Ovary (tissue), 9 donors: ENCODE measurements around the gene CHRND. TPM values are rescaled to one million over a fixed set of nuclear protein-coding genes. Genes with fewer than 3 reads are reported as not detected.
A peak's percentile ranks its signal among the peaks of the same experiment; 100 is the strongest.

ENCODE experiments used
- DNase-seq, 5 donors: peaks; one replicate each; pipeline ENCODE4 v3.0.0-alpha.2; 2019 to 2020
- H3K27ac ChIP-seq, 2 donors: fragments of 200-600 bp; one replicate each; pipeline versions ENCODE4 v1.5.1 to v1.8.0; 2019 to 2022
- H3K27me3 ChIP-seq: fragments of 200-600 bp; one replicate; pipeline ENCODE4 v1.8.0; 2022
- H3K36me3 ChIP-seq: fragments of 200-600 bp; sonication (generic); one replicate; pipeline ENCODE4 v1.5.1; 2019
- H3K4me1 ChIP-seq: one replicate; pipeline ENCODE4 v1.8.1; 2013; ENCODE audit warnings: mild to moderate bottlenecking, moderate library complexity; ENCODE audit not compliant: insufficient read depth
- H3K4me3 ChIP-seq: fragments of 200-600 bp; sonication (generic); one replicate; pipeline ENCODE4 v1.5.1; 2017
- H3K9me3 ChIP-seq, 2 donors: fragments of 200-600 bp in 1 of 2; sonication (generic) in 1 of 2; one replicate each; pipeline versions ENCODE4 v1.5.1 to v1.8.1; 2013 to 2019; ENCODE audit warnings: mild to moderate bottlenecking in 1 of 2, moderate library complexity in 1 of 2
- EP300 ChIP-seq: sonication (generic); formaldehyde crosslinking; IDR thresholded peaks from one replicate; pipeline ENCODE4 v1.6.1; 2017; ENCODE audit warnings: antibody characterized with exemption
- POLR2A ChIP-seq: fragments of 450-650 bp; IDR thresholded peaks from one replicate; pipeline ENCODE4 v1.6.1; 2017; ENCODE audit warnings: antibody characterized with exemption, mild to moderate bottlenecking, moderate library complexity
- WGBS, 3 donors: extraction: QIAGEN DNeasy Blood & Tissue Kit in 1 of 3; methylation state at CpG; one replicate each; pipeline versions ENCODE4 v1.1.5 to v1.1.7; 2013 to 2017; 5-methylcytosine and 5-hydroxymethylcytosine counted together
- intact Hi-C, 4 donors: fragments of 100-400 bp; cut with DNase I; formaldehyde crosslinking; loops; one replicate each; pipeline versions ENCODE4 v1.11.0 to v1.15.1; 2022 to 2023
- polyA plus RNA-seq, 2 donors: library from polyadenylated mRNA; stranded (reverse); fragments of 200-250 nt in 1 of 2; fragments of 350-450 nt in 1 of 2; fragmentation: Illumina TruSeq in 1 of 2; extraction: RNeasy Lipid Tissue Mini Kit (QIAGEN cat#74804) in 1 of 2; gene quantifications; one replicate each; pipeline ENCODE4 v1.2.3, GENCODE V29; 2013 to 2014
- total RNA-seq, 7 donors: library from RNA; depleted of rRNA in 2 of 7; stranded (reverse); fragments of >200 nt in 2 of 7; fragmentation: NEBNext Ultra II Directional in 3 of 7; extraction: Animal tissue kit (Norgen Biotek cat#: 25700) in 3 of 7; gene quantifications; one replicate each; pipeline versions ENCODE4 v1.1.0 to v1.2.4, GENCODE V29; 2016 to 2023
- TF ChIP-seq, protein P1 (sequence below), 3 donors: fragments of 450-650 bp in 2 of 3; fragments of 200-600 bp in 1 of 3; IDR thresholded peaks; one replicate each; pipeline versions ENCODE4 v1.5.1 to v1.8.0; 2016 to 2022; ENCODE audit warnings: antibody characterized with exemption in 3 of 3, mild to moderate bottlenecking in 1 of 3
- donor health status: DM: no; HTN: no; CAD: no; lungs with moderate emphysema.
- donor health status: DM: no; HTN: no; CAD: no.
- donor health status: Bipolar disorder and iron deficiency.
- donor health status: DM: yes; HTN: yes; CAD: no.
- donor health status: DM: no; HTN: no; CAD: no.
- donor health status: DM: yes; HTN: yes; CAD: no.

Gene CHRND
- total and polyA plus RNA-seq, 9 donors: 0.28 to 0.40 TPM; not detected in 7

DNA sequence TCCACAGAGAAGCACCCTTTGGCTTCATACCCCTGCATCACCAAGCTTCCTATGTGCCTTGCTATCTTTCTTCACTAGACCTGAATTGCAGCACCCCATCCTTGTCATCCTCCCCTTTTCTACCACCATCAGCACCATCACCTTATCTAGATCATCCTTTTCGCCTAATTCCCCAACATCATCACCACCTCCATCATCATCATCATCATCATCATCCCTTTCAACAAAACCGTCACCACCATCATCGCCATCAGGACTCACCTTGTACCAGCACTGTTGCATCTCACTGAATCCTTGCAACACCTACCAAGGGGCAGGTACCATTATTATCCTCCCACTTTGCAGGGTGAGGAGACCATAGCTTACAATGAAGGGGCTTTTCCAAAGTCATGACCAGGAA is 27.5 kb upstream of the CHRND start:
- Histone ChIP-seq H3K27me3 (no peaks in the 10 kb centered on the region), H3K9me3 (no peaks in the 10 kb centered on the region), H3K4me1 (peaks cover 14% of the 10 kb centered on the region), H3K36me3 (no peaks in the 10 kb centered on the region), H3K4me3 (no peak overlapping the region), H3K27ac (no peak overlapping the region)
- 95 to 99% (median 97%) methylated on average over 3 of the region's 3 CpGs for WGBS, 3 donors
- DNase-seq: no peak
- intact Hi-C loops: no loop called here
- no peak for TF ChIP-seq POLR2A
- TF ChIP-seq, protein P1, sequence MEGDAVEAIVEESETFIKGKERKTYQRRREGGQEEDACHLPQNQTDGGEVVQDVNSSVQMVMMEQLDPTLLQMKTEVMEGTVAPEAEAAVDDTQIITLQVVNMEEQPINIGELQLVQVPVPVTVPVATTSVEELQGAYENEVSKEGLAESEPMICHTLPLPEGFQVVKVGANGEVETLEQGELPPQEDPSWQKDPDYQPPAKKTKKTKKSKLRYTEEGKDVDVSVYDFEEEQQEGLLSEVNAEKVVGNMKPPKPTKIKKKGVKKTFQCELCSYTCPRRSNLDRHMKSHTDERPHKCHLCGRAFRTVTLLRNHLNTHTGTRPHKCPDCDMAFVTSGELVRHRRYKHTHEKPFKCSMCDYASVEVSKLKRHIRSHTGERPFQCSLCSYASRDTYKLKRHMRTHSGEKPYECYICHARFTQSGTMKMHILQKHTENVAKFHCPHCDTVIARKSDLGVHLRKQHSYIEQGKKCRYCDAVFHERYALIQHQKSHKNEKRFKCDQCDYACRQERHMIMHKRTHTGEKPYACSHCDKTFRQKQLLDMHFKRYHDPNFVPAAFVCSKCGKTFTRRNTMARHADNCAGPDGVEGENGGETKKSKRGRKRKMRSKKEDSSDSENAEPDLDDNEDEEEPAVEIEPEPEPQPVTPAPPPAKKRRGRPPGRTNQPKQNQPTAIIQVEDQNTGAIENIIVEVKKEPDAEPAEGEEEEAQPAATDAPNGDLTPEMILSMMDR (IDR thresholded peaks at IDR 0.05): no peak
- no peak for TF ChIP-seq EP300

DNA sequence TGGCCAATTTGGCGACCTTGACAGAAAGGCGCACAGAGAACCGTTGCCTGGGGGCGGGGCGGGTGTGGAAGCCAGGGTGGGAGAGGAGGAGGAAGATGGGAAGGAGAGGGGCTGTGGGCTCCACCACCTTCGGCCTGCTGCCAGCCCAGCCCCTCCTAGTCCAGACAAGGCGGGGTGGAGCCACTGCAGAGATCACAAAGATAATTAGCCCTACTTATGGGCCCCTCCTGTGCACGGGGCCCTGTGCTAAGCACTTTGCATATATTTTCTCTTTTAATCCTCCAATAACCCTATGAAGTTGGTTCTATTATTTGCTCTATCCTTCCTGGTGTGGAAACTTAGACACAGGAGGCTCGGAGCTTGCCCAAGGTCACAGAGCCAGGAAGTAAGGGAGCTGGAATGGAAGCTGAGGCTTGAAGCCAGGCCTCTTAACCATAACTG is 24.6 kb upstream of the CHRND start:
- WGBS, 3 donors: 7 to 28% (median 8%) methylated on average over 9 of the region's 9 CpGs
- Histone ChIP-seq H3K27me3 (no peaks in the 10 kb centered on the region), H3K4me1 (peaks cover 16% of the 10 kb centered on the region), H3K4me3 (no peak overlapping the region), H3K9me3 (no peaks in the 10 kb centered on the region), H3K27ac (peak overlapping the region; percentile 85 to 97), H3K36me3 (no peaks in the 10 kb centered on the region)
- DNase-seq: peak; percentile 67 to 87 (median 82)
- no peak for TF ChIP-seq EP300
- intact Hi-C loops: no loop called here

DNA sequence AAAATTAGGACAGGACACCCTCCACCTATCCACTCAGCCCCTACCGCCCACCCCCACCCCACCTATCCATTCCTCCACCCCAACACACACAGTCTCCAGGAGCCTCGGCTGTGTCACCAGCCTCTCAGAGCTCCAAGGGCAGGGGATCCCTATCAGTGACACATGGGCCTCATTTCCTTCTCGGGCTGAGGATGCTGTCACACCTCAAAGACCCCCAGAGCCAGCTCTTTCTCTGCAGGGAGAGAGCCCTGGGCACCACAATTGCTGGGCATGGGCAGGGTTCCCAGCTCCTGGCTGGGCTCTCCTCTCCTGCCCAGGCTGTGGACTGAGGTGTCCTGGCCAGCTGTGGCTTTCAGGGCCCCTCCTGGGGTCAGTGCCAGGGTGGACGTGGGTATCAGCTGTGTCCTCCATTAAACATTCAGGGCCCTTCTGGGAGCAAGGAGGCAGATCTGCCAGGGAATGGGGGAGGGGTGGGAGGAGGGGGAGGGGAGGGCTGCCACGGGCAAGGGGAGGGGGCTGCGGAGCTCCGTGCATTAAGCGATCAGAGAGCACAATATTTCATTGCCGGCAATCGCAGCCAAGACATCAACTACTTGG is 24.1 kb upstream of the CHRND start:
- Histone ChIP-seq H3K4me1 (peaks cover 16% of the 10 kb centered on the region), H3K27me3 (no peaks in the 10 kb centered on the region), H3K4me3 (no peak overlapping the region), H3K27ac (peak overlapping the region; percentile 85 to 97), H3K9me3 (no peaks in the 10 kb centered on the region), H3K36me3 (no peaks in the 10 kb centered on the region)
- WGBS, 3 donors: 8 to 16% (median 14%) methylated on average over 10 of the region's 10 CpGs
- intact Hi-C loops: no loop called here
- TF ChIP-seq, protein P1 (IDR thresholded peaks at IDR 0.05): no peak
- TF ChIP-seq EP300 (no peak), POLR2A (no peak)
- peak in 4 of 5 donors; percentile 42 to 74 (median 70) for DNase-seq

DNA sequence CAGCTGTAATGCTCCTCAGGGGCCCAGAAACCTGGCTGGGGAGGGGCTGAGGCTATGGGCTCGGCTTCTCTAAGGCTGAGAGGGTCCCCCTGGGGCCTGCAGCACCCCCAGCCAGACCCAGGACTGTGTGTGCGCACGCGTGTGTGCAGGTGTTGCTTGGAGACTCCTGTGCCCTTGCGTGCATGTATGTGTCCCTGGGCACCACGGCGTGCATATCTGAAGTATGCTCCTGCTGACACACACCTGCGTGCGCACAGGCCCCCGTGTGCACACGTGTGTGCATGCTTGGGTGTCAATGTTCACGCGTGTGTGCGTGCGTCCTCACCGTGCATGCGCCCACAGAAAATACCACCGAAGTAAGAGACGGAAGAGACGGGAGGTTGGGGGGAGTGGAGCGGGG is 23.4 kb upstream of the CHRND start:
- peaks cover 16% of the 10 kb centered on the region for H3K4me1 ChIP-seq
- DNase-seq: no peak
- intact Hi-C loops: no loop called here
- H3K9me3 ChIP-seq: no peaks in the 10 kb centered on the region
- TF ChIP-seq, protein P1 (IDR thresholded peaks at IDR 0.05): no peak
- TF ChIP-seq POLR2A (no peak), EP300 (no peak)
- 8 to 17% (median 10%) methylated on average over 20 to 21 of the region's 21 CpGs for WGBS, 3 donors
- H3K4me3 ChIP-seq: peak overlapping the region; percentile 22
- H3K36me3 ChIP-seq: no peaks in the 10 kb centered on the region
- H3K27me3 ChIP-seq: no peaks in the 10 kb centered on the region
- H3K27ac ChIP-seq: peak overlapping the region; percentile 85 to 97
